ENCODE results near the gene TRRAP. TPM values are rescaled to one million over a fixed set of nuclear protein-coding genes. Genes with fewer than 3 reads are reported as not detected.
A peak's percentile ranks its signal among the peaks of the same experiment; 100 is the strongest.

TRRAP gene
- total RNA-seq, 4 donors from 2014 or later = 19.7 to 62.3 (median 31.1) TPM

DNA sequence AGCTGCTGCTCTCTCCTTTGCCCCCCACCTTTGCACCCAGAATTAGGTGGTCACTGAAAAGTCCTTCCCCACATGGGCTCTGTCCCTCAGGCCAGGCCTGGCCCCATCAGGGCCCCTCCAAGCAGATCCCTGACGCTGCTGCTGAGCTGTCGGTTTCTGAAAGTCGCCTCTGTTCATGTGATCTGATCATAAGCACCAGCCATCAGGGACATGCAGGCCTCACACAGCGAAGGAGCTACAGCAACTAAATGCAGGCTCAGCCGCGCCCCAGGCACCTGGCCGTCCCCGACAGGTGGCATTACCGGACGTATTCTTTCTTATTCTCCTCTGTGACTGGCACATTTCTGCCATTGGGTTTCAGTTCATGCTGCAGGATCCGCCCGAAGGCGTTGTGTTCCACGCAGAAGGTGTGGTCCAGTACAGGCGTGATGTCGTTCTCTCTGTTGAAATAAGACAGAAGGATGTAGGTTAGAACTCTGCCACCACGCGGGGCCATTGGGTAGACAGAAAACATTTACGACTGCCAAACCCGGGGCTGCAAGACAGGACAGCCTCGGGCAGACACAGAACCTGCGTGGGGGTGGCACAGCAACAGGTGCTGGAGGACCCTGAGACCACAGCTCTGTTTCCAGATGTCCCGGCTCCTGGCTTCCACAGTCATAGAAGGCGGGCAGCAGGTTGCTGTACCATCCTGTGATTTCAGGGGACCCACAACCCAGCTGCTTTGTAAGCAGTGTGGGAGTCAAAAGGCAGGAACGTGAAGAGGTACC is 159.9 kb downstream of the TRRAP start:
- Histone ChIP-seq H3K27ac (no peak overlapping the region), H3K9me3 (no peaks in the 10 kb centered on the region), H3K4me3 (no peak overlapping the region), H3K36me3 (no peaks in the 10 kb centered on the region), H3K27me3 (no peaks in the 10 kb centered on the region), H3K4me1 (peaks cover 0 to 7% of the 10 kb centered on the region in 2 donors)
- TF ChIP-seq POLR2A (IDR thresholded peaks at IDR 0.05) = no peak
- TF ChIP-seq, protein P1, sequence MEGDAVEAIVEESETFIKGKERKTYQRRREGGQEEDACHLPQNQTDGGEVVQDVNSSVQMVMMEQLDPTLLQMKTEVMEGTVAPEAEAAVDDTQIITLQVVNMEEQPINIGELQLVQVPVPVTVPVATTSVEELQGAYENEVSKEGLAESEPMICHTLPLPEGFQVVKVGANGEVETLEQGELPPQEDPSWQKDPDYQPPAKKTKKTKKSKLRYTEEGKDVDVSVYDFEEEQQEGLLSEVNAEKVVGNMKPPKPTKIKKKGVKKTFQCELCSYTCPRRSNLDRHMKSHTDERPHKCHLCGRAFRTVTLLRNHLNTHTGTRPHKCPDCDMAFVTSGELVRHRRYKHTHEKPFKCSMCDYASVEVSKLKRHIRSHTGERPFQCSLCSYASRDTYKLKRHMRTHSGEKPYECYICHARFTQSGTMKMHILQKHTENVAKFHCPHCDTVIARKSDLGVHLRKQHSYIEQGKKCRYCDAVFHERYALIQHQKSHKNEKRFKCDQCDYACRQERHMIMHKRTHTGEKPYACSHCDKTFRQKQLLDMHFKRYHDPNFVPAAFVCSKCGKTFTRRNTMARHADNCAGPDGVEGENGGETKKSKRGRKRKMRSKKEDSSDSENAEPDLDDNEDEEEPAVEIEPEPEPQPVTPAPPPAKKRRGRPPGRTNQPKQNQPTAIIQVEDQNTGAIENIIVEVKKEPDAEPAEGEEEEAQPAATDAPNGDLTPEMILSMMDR (IDR thresholded peaks at IDR 0.05) = no peak
- DNase-seq = no peak
- intact Hi-C loops (cut with DNase I; ENCODE audit: low total_unique reads) = loop anchor here (10.0 kb wide), 1 partner anchor 277 kb away; no protein-coding TSS in a partner anchor

DNA sequence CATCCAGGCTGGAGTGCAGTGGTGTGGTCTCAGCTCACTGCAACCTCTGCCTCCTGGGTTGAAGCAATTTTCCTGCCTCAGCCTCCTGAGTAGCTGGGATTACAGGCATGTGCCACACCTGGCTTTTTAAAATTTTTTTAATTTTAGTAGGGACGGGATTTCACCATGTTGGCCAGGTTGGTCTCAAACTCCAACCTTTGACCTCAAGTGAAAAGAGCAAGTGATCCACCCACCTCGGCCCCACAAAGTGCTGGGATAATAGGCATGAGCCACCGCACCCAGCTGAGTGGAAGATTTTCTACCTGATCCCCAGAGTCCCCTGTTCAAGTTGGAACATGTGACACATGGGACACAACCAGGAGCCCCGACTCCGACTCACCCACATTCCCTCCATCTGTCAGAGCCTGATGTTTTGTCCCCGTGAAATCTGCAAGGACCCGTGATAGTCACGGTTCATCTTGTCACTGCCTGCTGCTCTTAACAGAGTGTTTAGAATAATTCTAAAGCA is 161.1 kb downstream of the TRRAP start:
- DNase-seq = no peak
- Histone ChIP-seq H3K27me3 (no peaks in the 10 kb centered on the region), H3K27ac (no peak overlapping the region), H3K4me3 (no peak overlapping the region), H3K36me3 (no peaks in the 10 kb centered on the region), H3K4me1 (peaks cover 0 to 7% of the 10 kb centered on the region in 2 donors), H3K9me3 (no peaks in the 10 kb centered on the region)
- TF ChIP-seq, protein P1 (IDR thresholded peaks at IDR 0.05) = no peak
- no peak for TF ChIP-seq POLR2A (IDR thresholded peaks at IDR 0.05)
- intact Hi-C loops (cut with DNase I; ENCODE audit: low total_unique reads) = loop anchor here (10.0 kb wide), 1 partner anchor 275 kb away; no protein-coding TSS in a partner anchor

DNA sequence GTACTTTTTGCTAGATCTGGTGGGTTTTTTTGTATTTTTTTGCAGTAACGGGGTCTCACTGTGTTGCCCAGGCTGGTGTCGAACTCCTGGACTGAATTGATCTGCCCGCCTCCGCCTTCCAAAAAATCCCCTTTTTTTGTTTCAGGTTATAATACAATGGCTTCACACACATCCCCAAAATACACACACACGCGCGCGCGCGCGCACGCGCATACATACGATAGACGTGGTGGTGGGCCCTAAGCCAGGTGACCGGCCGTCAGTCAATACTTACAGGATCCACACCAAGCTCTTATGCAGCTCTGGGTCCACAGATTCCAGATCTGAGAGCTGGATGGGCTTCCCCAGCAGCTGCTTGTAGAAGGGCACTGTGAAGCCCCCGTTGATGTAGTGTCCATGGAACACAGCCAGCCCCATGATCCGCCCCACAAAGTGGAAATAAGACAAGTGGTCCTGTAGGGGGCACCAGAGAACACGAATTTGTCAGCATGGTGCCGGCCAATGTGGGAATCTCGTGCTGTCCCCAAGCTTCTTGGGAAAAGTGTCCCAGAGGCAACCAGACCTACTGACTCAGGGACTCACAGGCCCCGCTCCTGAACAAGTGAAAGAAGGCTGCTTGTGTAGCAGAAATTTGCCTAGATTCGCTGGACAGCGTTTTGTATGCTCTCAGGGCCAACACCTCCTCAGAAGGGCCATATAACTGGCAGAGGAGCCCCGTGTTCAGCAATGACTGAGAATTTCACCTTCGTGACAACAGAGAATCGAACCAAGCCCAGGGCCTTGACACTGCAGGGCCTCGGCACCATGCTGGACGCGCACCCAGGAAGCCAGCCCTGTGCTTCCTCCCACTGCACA is 162.0 kb downstream of the TRRAP start:
- H3K4me1 ChIP-seq = peaks cover 0 to 7% of the 10 kb centered on the region in 2 donors
- no peaks in the 10 kb centered on the region for H3K9me3 ChIP-seq
- no peaks in the 10 kb centered on the region for H3K27me3 ChIP-seq
- TF ChIP-seq POLR2A (IDR thresholded peaks at IDR 0.05) = peak in 1 of 2 donors; percentile 9
- TF ChIP-seq, protein P1 (IDR thresholded peaks at IDR 0.05) = peak; percentile 74 to 83 (median 76)
- no peak overlapping the region for H3K4me3 ChIP-seq
- no peaks in the 10 kb centered on the region for H3K36me3 ChIP-seq
- intact Hi-C loops (cut with DNase I; ENCODE audit: low total_unique reads) = no loop called here
- H3K27ac ChIP-seq = peak overlapping the region; percentile 55 to 78
- peak; percentile 81 to 89 for DNase-seq

- H3K27me3 ChIP-seq = no peaks in the 10 kb centered on the region
- H3K4me1 ChIP-seq = peaks cover 0 to 7% of the 10 kb centered on the region in 2 donors
- no peak overlapping the region for H3K4me3 ChIP-seq
- DNase-seq = no peak
- no peaks in the 10 kb centered on the region for H3K9me3 ChIP-seq
- TF ChIP-seq POLR2A (IDR thresholded peaks at IDR 0.05) = no peak
- TF ChIP-seq, protein P1 (IDR thresholded peaks at IDR 0.05) = no peak
- peak overlapping the region in 1 of 2 donors; percentile 56 for H3K27ac ChIP-seq
- intact Hi-C loops (cut with DNase I; ENCODE audit: low total_unique reads) = no loop called here
- no peaks in the 10 kb centered on the region for H3K36me3 ChIP-seq
These were observed 163.2 kb downstream of the TRRAP start for GRCh38 chr7:99041526-99041925.
